ENCODE measurements around the gene EXOC2.

Gene EXOC2

GRCh38 chr6:470051-470900 is 222.7 kb downstream of the EXOC2 start:
- no peak for DNase-seq (ENCODE audit: low spot score)

DNA sequence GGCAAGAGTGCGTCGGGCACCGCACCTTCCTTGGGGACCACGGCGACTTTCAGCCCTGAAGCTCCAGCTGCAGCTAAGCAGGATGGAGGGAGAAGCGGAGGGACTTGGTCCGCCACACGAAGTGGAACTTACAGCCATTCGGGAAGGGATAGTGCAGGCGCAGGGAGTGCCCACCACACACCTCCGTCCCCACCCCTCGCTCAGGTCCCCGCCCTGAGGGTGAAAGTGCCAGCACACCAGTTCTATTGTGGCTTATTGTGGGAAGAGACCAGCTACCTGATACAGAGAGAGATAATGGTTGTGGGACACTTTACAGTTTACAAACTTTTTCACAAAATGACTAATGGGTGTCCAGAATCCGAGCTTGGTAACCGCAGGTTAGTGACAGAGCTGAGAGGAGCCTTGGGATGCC is 225.3 kb downstream of the EXOC2 start:
- DNase-seq (ENCODE audit: low spot score): no peak

DNA sequence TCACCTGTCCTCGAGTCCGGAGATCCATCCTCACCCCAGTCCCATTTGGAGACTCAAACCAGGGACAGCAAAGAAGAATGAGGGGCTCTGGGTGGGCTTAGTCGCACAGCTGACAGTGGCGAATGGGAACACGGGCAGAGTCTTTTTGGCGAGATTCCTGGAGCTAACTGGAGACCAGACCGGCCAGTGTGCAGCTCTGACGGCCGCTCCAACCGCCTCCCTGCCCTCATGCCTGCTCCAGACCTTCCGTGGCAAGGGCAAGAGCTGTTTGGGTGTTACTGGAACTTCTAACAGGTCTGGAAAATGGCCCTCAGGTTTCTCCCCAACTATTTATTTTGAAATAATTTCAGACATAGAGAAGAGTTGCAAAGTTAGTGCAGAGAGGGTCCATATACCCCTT is 225.8 kb downstream of the EXOC2 start:
- no peak for DNase-seq (ENCODE audit: low spot score)

DNA sequence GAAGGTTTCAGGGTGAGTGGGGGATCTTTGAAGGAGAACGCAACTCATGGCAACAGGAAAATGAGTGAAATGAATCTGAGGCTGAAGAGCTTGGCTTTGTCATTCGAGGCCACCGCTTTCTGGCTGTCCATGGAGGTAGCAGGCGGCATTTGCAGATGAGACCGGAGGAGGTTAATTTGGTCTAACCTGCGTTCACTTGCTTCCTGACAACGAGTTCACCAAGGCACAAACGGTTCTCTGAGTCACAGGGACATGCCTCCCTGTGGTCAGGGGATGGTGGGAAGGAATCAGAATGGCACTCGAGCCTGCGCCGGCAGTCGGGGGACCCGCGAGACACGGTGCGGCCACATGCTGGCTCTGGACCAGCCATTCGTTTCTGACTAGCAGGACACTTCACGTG is 226.4 kb downstream of the EXOC2 start:
- DNase-seq (ENCODE audit: low spot score): no peak

GRCh38 chr6:465531-466348 is 227.2 kb downstream of the EXOC2 start:
- DNase-seq (ENCODE audit: low spot score): no peak

DNA sequence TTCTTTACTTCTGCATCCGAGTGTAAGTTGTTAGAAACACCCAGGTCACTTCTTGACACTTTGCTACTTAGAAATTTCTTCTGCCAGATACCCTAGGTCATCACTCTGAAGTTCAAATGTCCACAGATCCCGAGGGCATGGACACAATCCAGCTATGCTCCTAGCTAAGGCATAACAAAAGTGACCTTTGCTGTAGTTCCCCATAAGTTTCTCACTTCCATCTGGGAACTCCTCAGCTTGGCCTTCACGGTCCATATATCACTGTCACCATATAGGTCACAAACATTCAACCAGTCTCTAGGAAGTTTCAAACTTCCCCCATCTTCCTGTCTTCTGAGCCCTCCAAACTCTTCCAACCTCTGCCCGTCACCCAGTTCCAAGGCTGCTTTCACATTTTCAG is 236.1 kb downstream of the EXOC2 start:
- DNase-seq (ENCODE audit: low spot score): no peak

DNA sequence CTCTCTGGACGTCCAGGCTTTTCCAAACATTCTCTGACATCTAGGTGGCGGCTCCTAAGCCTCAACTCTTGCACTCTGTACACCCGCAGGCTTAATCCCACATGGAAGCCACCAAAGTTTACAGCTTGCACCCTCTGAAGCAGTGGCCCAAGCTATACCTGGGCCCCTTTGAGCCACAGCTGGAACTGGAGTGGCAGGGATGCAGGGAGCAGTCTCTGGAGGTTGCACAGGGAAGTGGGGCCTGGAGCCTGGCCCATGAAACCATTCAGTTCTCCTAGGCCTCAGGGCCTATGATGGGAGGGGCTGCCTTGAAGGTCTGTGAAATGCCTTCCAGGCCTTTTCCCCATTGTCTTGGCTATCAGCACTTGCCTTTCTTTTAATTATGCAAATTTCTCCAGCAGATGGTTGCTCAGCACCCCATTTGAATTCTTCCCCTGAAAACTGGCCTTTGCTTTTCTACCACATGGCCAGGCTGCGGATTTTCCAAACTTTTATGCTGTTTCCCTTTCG is 236.5 kb downstream of the EXOC2 start:
- no peak for DNase-seq (ENCODE audit: low spot score)

- DNase-seq (ENCODE audit: low spot score): no peak
Observed at GRCh38 chr6:455835-456234, 237.1 kb downstream of the EXOC2 start.

GRCh38 chr6:455006-455585 is 237.8 kb downstream of the EXOC2 start:
- peak; percentile 8 for DNase-seq (ENCODE audit: low spot score)

- DNase-seq (ENCODE audit: low spot score): no peak
Observed at GRCh38 chr6:454148-454991, 238.6 kb downstream of the EXOC2 start.

- peak; percentile 76 for DNase-seq (ENCODE audit: low spot score)
Observed at GRCh38 chr6:453152-453551, 239.8 kb downstream of the EXOC2 start.

DNA sequence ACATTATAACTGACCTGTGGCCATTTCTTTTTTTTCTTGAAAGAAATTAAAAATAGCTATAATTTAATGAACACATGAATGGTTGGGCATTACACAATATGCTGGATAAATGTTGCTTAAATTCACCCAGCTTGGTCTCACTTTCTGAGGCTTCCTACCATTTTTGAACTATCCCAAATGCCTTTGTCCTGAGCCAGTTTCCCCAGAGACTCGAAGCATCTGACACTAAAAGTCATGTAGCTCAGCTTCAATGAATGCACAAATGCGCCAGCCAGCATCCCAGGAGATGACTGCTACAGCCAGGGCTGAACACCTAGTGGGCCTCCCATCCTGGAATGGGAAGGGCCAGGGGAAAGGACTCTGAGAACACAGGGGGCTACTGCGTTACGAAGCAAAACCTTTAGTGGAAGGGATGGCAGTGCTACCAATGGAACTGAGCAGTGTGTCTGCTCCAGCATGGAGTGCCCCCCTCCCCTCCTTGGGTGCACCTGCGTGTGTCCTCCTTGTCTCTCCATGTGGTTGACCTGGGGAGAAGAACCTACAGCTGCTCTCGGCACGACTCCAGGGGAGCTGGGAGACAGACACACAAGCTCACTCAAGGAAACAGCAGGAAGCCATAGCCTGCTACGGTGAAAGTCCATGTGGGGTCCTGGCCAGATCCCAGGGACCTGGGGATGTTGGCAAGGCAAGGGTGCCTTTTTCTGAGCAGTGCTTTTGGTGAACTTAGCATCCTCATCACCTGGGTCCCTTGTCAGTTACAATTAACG is 240.5 kb downstream of the EXOC2 start:
- peak; percentile 58 for DNase-seq (ENCODE audit: low spot score)

- DNase-seq (ENCODE audit: low spot score): no peak
Observed at GRCh38 chr6:451847-452246, 241.1 kb downstream of the EXOC2 start.

DNA sequence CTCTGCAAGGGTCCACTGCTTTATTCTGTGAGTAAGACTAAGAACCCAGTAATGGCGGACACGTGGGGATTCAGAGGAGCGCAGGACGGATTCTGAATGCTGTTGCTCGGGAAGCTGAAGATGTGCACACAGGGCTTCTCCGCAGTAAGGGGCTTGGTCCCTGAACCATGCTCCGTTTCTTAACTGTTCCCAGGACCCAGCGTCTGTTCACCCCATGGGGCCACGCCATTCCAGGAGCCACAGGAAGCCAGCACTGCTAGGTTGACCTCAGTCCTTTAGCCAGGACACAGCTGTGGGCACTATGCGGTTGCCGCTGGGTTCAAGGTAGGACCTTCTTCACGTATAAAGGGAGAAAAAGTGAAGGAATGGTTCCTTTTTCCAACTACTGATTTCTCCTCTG is 241.6 kb downstream of the EXOC2 start:
- no peak for DNase-seq (ENCODE audit: low spot score)

- no peak for DNase-seq (ENCODE audit: low spot score)
Observed at GRCh38 chr6:449486-450419, 243.2 kb downstream of the EXOC2 start.

GRCh38 chr6:449057-449430 is 243.9 kb downstream of the EXOC2 start:
- no peak for DNase-seq (ENCODE audit: low spot score)

DNA sequence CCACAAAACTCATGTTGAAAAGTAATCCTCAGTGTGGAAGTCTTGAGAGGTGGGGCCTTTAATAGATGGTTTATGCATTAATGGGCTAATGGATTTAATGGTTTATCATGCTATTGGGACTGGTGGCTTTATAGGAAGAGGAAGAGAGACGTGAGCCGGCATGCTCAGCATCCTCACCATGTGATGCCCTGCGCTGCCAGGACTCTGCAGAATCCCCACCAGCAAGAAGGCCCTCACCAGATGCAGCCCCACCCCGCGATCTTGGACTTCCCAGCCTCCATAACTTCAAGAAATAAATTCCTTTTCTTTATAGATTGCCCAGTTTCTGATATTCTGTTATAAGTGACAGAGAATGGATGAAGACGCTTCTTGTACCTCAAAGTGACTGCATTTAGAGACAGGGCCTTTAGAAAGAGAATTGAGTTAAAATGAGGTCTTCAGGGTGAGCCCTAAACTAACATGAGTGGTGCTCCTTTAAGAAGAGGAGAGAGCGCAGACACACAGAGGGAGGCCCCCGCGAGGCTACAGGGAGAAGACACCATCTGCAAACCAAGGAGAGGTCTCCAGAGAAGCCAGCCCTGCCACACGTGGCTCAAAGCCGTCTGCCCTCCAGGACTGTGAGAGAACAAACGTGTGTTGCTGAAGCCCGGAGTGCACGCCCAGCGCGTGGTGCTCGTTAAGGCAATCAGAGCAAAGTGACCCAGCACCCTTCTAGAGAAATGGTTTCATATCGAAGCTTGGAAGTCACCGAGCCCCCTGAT is 244.5 kb downstream of the EXOC2 start:
- no peak for DNase-seq (ENCODE audit: low spot score)

GRCh38 chr6:447381-448165 is 245.4 kb downstream of the EXOC2 start:
- no peak for DNase-seq (ENCODE audit: low spot score)
